ENCODE results near the gene PLSCR5. TPM values are rescaled to one million over a fixed set of nuclear protein-coding genes. Genes with fewer than 3 reads are reported as not detected.

PLSCR5 gene, protein sequence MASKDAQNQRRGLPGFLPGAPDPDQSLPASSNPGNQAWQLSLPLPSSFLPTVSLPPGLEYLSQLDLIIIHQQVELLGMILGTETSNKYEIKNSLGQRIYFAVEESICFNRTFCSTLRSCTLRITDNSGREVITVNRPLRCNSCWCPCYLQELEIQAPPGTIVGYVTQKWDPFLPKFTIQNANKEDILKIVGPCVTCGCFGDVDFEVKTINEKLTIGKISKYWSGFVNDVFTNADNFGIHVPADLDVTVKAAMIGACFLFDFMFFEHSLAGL
- not detected in 2 replicates for total RNA-seq

DNA sequence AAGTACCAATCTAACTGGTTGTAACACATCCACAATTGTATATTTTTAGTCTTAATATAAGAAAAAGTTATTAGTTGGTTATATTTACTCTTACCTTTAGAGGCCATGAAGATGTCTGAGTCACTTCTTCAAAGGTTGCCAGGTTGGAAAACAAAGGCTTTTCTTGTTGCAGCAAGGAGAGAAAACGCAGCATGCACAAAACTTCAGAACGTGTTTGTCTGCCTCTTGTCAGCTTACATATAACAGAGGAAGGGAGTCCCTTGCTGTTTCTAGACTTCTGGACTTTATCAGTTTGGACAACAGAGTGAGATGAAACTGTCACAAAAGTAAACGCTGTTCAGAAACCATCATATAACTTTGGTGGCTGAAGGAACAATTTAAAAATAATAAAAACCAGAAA, at the start of gene PLSCR5:
PLSCR5 (minus strand) TSS at position 241 of the 400 bp plus-strand sequence; CDS start at position 107, 134 bp downstream.

DNA sequence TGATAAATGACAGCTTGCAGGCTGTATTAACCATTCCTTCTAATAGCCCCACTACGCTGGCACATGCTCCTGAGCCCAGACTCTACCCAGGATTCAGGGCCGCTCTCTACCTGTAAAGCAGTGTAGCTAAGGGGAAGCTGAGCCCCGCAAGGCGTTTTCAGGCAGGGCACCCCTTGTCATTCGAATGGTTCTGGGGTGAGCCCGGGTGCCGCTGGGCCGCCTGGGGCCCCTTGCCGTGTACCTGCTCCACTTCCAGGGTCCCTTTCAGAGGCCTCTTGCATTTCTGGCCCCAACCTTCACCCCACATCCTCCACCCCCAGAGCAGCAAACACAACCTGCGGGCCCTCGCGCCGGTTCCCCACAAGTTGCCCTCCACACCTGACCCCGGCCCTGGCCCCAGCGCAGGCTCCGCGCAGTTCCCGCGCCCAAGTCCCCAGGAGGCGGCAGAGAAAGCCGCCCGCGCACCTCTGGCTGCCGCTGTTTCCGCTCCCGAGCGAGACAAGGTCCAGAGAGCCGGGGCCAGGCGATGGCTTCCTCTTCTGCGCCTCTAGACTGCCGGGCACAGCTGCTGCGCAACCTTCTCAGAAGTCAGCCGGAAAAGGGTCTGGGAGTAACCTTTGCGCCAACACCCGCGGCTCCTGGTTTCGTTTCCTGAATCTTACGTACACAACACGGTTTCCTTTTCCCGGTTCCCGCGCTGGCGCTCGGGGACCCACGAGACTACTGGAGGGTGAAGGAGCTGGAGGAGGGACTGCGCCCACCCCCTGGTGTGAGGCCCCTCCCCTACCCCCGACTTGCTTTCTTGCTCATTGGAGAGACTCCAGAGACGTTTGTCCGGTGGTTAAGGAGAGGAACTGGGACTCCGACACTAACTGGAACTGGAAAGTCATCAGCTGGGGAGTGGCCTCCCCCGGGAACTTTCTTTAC, 60.9 kb downstream of the PLSCR5 start, which contains the start of gene PLSCR1:
PLSCR1 (minus strand) TSS at position 606 of the 927 bp plus-strand sequence. CDS start 8,055 bp downstream, outside the sequence.

Other genes with a start within 250 kb of the PLSCR5 start
- not detected in 2 replicates for gene PLSCR2, start 135.8 kb downstream of the PLSCR5 start, total RNA-seq
- gene PLSCR1, start 60.7 kb downstream of the PLSCR5 start, total RNA-seq = 44.1 and 50.2 TPM in 2 replicates

Data from regular cardiac myocyte (primary cell).